Endodermal cell (in vitro differentiated cells): ENCODE results near the gene MBD5. TPM values are rescaled to one million over a fixed set of nuclear protein-coding genes. Genes with fewer than 3 reads are reported as not detected.

Source experiments
- DNase-seq: peaks from one replicate; pipeline ENCODE4 v3.0.0-alpha.2; 2017
- H3K27ac ChIP-seq: 2 replicates; pipeline ENCODE4 v1.5.1; 2013; ENCODE audit warnings: mild to moderate bottlenecking, low read depth, low read length, moderate library complexity
- H3K27me3 ChIP-seq: 2 replicates; pipeline ENCODE4 v1.6.1; 2013; ENCODE audit warnings: mild to moderate bottlenecking, low read length, moderate library complexity; ENCODE audit not compliant: insufficient read depth, control insufficient read depth, poor library complexity, severe bottlenecking
- H3K36me3 ChIP-seq: 2 replicates; pipeline ENCODE4 v1.7.0; 2013; ENCODE audit warnings: mild to moderate bottlenecking, low read length, moderate library complexity; ENCODE audit not compliant: control insufficient read depth, insufficient read depth
- H3K4me1 ChIP-seq: one replicate; pipeline ENCODE4 v1.7.0; 2013; ENCODE audit warnings: low read length; ENCODE audit not compliant: control insufficient read depth, insufficient read depth
- H3K4me3 ChIP-seq: 2 replicates; pipeline ENCODE4 v1.5.1; 2013; ENCODE audit warnings: mild to moderate bottlenecking, low read length, moderate library complexity
- H3K9ac ChIP-seq: 2 replicates; pipeline ENCODE4 v1.6.1; 2013; ENCODE audit warnings: mild to moderate bottlenecking, low read length, moderate library complexity; ENCODE audit not compliant: poor library complexity, severe bottlenecking; ENCODE audit errors: extremely low read depth
- H3K9me3 ChIP-seq: 2 replicates; pipeline ENCODE4 v1.6.1; 2013; ENCODE audit warnings: mild to moderate bottlenecking, low read length, moderate library complexity; ENCODE audit not compliant: control insufficient read depth
- H3K27ac Mint-ChIP-seq: 2 replicates; pipeline ENCODE4 v1.8.0; 2020; ENCODE audit warnings: mixed read lengths
- H3K27me3 Mint-ChIP-seq: 2 replicates; pipeline ENCODE4 v1.8.0; 2021; ENCODE audit warnings: mild to moderate bottlenecking, mixed read lengths; ENCODE audit not compliant: insufficient read depth
- H3K36me3 Mint-ChIP-seq: 2 replicates; pipeline ENCODE4 v1.8.0; 2020; ENCODE audit warnings: low read depth, mixed read lengths
- H3K4me1 Mint-ChIP-seq: 2 replicates; pipeline ENCODE4 v1.8.0; 2020; ENCODE audit warnings: mixed read lengths
- H3K4me3 Mint-ChIP-seq: 2 replicates; pipeline ENCODE4 v1.8.0; 2020; ENCODE audit warnings: mild to moderate bottlenecking, moderate library complexity, mixed read lengths
- H3K9me3 Mint-ChIP-seq: 2 replicates; pipeline ENCODE4 v1.8.0; 2020; ENCODE audit warnings: mild to moderate bottlenecking, mixed read lengths
- CTCF ChIP-seq: fragments of 200-600 bp; sonication (generic); conservative IDR thresholded peaks from 2 replicates; pipeline ENCODE4 v1.5.0; 2021; ENCODE audit warnings: antibody characterized with exemption, mild to moderate bottlenecking
- WGBS, 2 experiments: methylation state at CpG; one replicate each; pipeline versions ENCODE4 v1.1.5 to v1.1.7; 2013; ENCODE audit warnings: missing lambda C conversion rate in 2 of 2, mixed read lengths in 1 of 2; ENCODE audit not compliant: insufficient coverage in 1 of 2, insufficient read length in 1 of 2; 5-methylcytosine and 5-hydroxymethylcytosine counted together
- total RNA-seq, 2 donors: library from RNA; stranded (reverse); fragmentation: NEBNext Ultra II Directional in 1 of 2; extraction: Animal tissue kit (Norgen Biotek cat#: 25700) in 1 of 2; gene quantifications; 2 replicates in 1 of 2; 3 replicates in 1 of 2; pipeline ENCODE4 v1.2.1, GENCODE V29; 2021

Gene MBD5
- total RNA-seq, 2 donors from 2014 or later, result 49.1 to 55.7 TPM

- Histone ChIP-seq H3K36me3 (no peaks in the 10 kb centered on the region), H3K4me1 (no peaks in the 10 kb centered on the region), H3K9me3 (no peaks in the 10 kb centered on the region), H3K27me3 (no peaks in the 10 kb centered on the region), H3K9ac (peak within 1 kb of the TSS; percentile 72), H3K27ac (peak within 1 kb of the TSS; percentile 82), H3K4me3 (peak within 1 kb of the TSS; percentile 98)
- peak; percentile 78 for TF ChIP-seq CTCF
- H3K27ac Mint-ChIP-seq, result peak within 1 kb of the TSS; percentile 97
- DNase-seq, result peak; percentile 99
- no peaks in the 10 kb centered on the region for H3K27me3 Mint-ChIP-seq
- H3K4me1 Mint-ChIP-seq, result peaks cover 37% of the 10 kb centered on the region
- H3K36me3 Mint-ChIP-seq, result peaks cover 3% of the 10 kb centered on the region
- H3K9me3 Mint-ChIP-seq, result no peaks in the 10 kb centered on the region
- WGBS, 2 experiments, result 0 to 1% methylated on average over 27 to 47 of the region's 52 CpGs
- peak within 1 kb of the TSS; percentile 87 for H3K4me3 Mint-ChIP-seq
Observed at GRCh38 chr2:148020111-148021058, 506 bp upstream of the MBD5 start, which contains the start of gene ORC4. Gene ORC4, minus strand, starts transcription at chr2:148020737. Its CDS starts 44,779 bp downstream, at chr2:147975958.

- H3K4me1 Mint-ChIP-seq, result peaks cover 35% of the 10 kb centered on the region
- peak overlapping the region; percentile 96 for H3K27ac Mint-ChIP-seq
- peak overlapping the region; percentile 87 for H3K4me3 Mint-ChIP-seq
- Histone ChIP-seq H3K4me1 (no peaks in the 10 kb centered on the region), H3K36me3 (no peaks in the 10 kb centered on the region), H3K27me3 (no peaks in the 10 kb centered on the region), H3K9me3 (no peaks in the 10 kb centered on the region), H3K9ac (peak overlapping the region; percentile 72), H3K27ac (peak overlapping the region; percentile 75), H3K4me3 (peak overlapping the region; percentile 94)
- no peaks in the 10 kb centered on the region for H3K36me3 Mint-ChIP-seq
- TF ChIP-seq CTCF, result no peak
- H3K27me3 Mint-ChIP-seq, result no peaks in the 10 kb centered on the region
- 2% methylated on average over 3 of the region's 3 CpGs; no CpG with 5 or more reads in 1 of the 2 experiments for WGBS, 2 experiments
- no peak for DNase-seq
- no peaks in the 10 kb centered on the region for H3K9me3 Mint-ChIP-seq
Observed at GRCh38 chr2:148021886-148022285, 995 bp downstream of the MBD5 start.

- no peak overlapping the region for H3K27ac Mint-ChIP-seq
- H3K9me3 Mint-ChIP-seq, result no peaks in the 10 kb centered on the region
- H3K27me3 Mint-ChIP-seq, result no peaks in the 10 kb centered on the region
- no peaks in the 10 kb centered on the region for H3K36me3 Mint-ChIP-seq
- no peaks in the 10 kb centered on the region for H3K9me3 ChIP-seq
- TF ChIP-seq CTCF, result no peak
- H3K4me1 ChIP-seq, result no peaks in the 10 kb centered on the region
- no peaks in the 10 kb centered on the region for H3K36me3 ChIP-seq
- no CpG with 5 or more reads among the region's 1 CpG for WGBS, 2 experiments
- H3K9ac ChIP-seq, result peak overlapping the region; percentile 72
- H3K4me1 Mint-ChIP-seq, result peaks cover 35% of the 10 kb centered on the region
- DNase-seq, result no peak
- no peak overlapping the region for H3K27ac ChIP-seq
- peak overlapping the region; percentile 87 for H3K4me3 Mint-ChIP-seq
- no peaks in the 10 kb centered on the region for H3K27me3 ChIP-seq
- H3K4me3 ChIP-seq, result peak overlapping the region; percentile 94
Observed at GRCh38 chr2:148022351-148022750, 1.5 kb downstream of the MBD5 start.
